Mesenchymal stem cell (in vitro differentiated cells and primary cell): ENCODE results near the gene MADD.
A peak's percentile ranks its signal among the peaks of the same experiment; 100 is the strongest.

ENCODE experiments used
- DNase-seq: peaks from one replicate; pipeline ENCODE4 v3.0.0-alpha.2; 2013
- H2AFZ ChIP-seq: one replicate; pipeline ENCODE4 v1.6.1; 2013; ENCODE audit warnings: low read depth, mild to moderate bottlenecking, control low read depth, inconsistent platforms, low read length, moderate library complexity
- H2AK5ac ChIP-seq: 2 replicates; pipeline ENCODE4 v1.6.1; 2013; ENCODE audit warnings: low read length, moderate library complexity, mild to moderate bottlenecking, inconsistent platforms; ENCODE audit not compliant: severe bottlenecking
- H2BK120ac ChIP-seq: one replicate; pipeline ENCODE4 v1.6.1; 2013; ENCODE audit warnings: low read depth, mild to moderate bottlenecking, inconsistent platforms, low read length, moderate library complexity
- H2BK12ac ChIP-seq, 2 experiments: one replicate each; pipeline ENCODE4 v1.6.1; 2013; ENCODE audit warnings: inconsistent platforms in 2 of 2, low read length in 2 of 2, mild to moderate bottlenecking in 2 of 2, moderate library complexity in 2 of 2, control low read depth in 1 of 2
- H2BK15ac ChIP-seq: one replicate; pipeline ENCODE4 v1.6.1; 2013; ENCODE audit warnings: mild to moderate bottlenecking, low read depth, inconsistent platforms; ENCODE audit not compliant: poor library complexity, severe bottlenecking
- H2BK5ac ChIP-seq: 2 replicates; pipeline ENCODE4 v1.6.1; 2013; ENCODE audit warnings: low read depth, mild to moderate bottlenecking, low read length, control low read depth, inconsistent platforms; ENCODE audit not compliant: poor library complexity, severe bottlenecking
- H3K14ac ChIP-seq, 2 experiments: one replicate each; pipeline ENCODE4 v1.6.1; 2013; ENCODE audit warnings: inconsistent platforms in 2 of 2, low read length in 2 of 2, control low read depth in 1 of 2, mild to moderate bottlenecking in 1 of 2, moderate library complexity in 1 of 2
- H3K18ac ChIP-seq, 2 experiments: one replicate each; pipeline ENCODE4 v1.6.1; 2013; ENCODE audit warnings: inconsistent platforms in 2 of 2, low read length in 2 of 2, control low read depth in 1 of 2, low read depth in 1 of 2, mild to moderate bottlenecking in 1 of 2
- H3K23ac ChIP-seq, 2 experiments: one replicate each; pipeline ENCODE4 v1.6.1; 2013; ENCODE audit warnings: inconsistent platforms in 2 of 2, low read length in 2 of 2, mild to moderate bottlenecking in 2 of 2, moderate library complexity in 2 of 2, control low read depth in 1 of 2
- H3K27ac ChIP-seq: 2 replicates; pipeline ENCODE4 v1.5.1; 2013; ENCODE audit warnings: mild to moderate bottlenecking, moderate library complexity, low read length, control low read depth, inconsistent platforms; ENCODE audit not compliant: poor library complexity, severe bottlenecking
- H3K27me3 ChIP-seq, 2 experiments: 2 replicates each; pipeline versions ENCODE4 v1.6.1 to v1.7.0; 2013; ENCODE audit warnings: low read length in 2 of 2, mild to moderate bottlenecking in 2 of 2, moderate library complexity in 2 of 2, control low read depth in 1 of 2, inconsistent platforms in 1 of 2; ENCODE audit not compliant: control insufficient read depth in 1 of 2, insufficient read depth in 1 of 2
- H3K36me3 ChIP-seq, 2 experiments: 2 replicates each; pipeline versions ENCODE4 v1.6.1 to v1.7.0; 2013; ENCODE audit warnings: low read length in 2 of 2, control low read depth in 1 of 2, inconsistent platforms in 1 of 2, low read depth in 1 of 2, mild to moderate bottlenecking in 1 of 2; ENCODE audit not compliant: insufficient read depth in 2 of 2, control insufficient read depth in 1 of 2
- H3K4ac ChIP-seq, 2 experiments: one replicate each; pipeline ENCODE4 v1.6.1; 2013; ENCODE audit warnings: inconsistent platforms in 2 of 2, low read length in 2 of 2, mild to moderate bottlenecking in 2 of 2, moderate library complexity in 2 of 2, control low read depth in 1 of 2, low read depth in 1 of 2
- H3K4me1 ChIP-seq: 2 replicates; pipeline ENCODE4 v1.6.1; 2013; ENCODE audit warnings: low read depth, low read length, control low read depth; ENCODE audit not compliant: control insufficient read depth, insufficient read depth
- H3K4me2 ChIP-seq: 2 replicates; pipeline ENCODE4 v1.6.1; 2013; ENCODE audit warnings: low read length, mild to moderate bottlenecking, inconsistent platforms; ENCODE audit not compliant: poor library complexity, severe bottlenecking
- H3K4me3 ChIP-seq, 2 experiments: 2 replicates each; pipeline versions ENCODE4 v1.5.1 to v1.7.0; 2013; ENCODE audit warnings: low read length in 2 of 2, mild to moderate bottlenecking in 2 of 2, control low read depth in 1 of 2, low read depth in 1 of 2; ENCODE audit not compliant: insufficient read depth in 1 of 2
- H3K79me1 ChIP-seq: replicated peaks from 2 replicates; pipeline ENCODE4 v1.6.1; 2013; ENCODE audit warnings: mild to moderate bottlenecking, control low read depth, low read length, inconsistent platforms; ENCODE audit not compliant: poor library complexity, severe bottlenecking
- H3K9ac ChIP-seq: 2 replicates; pipeline ENCODE4 v1.7.0; 2013; ENCODE audit warnings: mild to moderate bottlenecking, low read length, moderate library complexity
- H3K9me3 ChIP-seq: 2 replicates; pipeline ENCODE4 v1.7.0; 2013; ENCODE audit warnings: mild to moderate bottlenecking, low read length; ENCODE audit not compliant: control insufficient read depth
- H4K8ac ChIP-seq: one replicate; pipeline ENCODE4 v1.6.1; 2013; ENCODE audit warnings: inconsistent platforms, mild to moderate bottlenecking, low read length, moderate library complexity
- H4K91ac ChIP-seq: one replicate; pipeline ENCODE4 v1.6.1; 2013; ENCODE audit warnings: mild to moderate bottlenecking, low read length, inconsistent platforms
- WGBS: methylation state at CpG from one replicate; pipeline ENCODE4 v1.1.7; 2013; ENCODE audit warnings: mixed read lengths; 5-methylcytosine and 5-hydroxymethylcytosine counted together

MADD gene

GRCh38 chr11:47374720-47375019 lies 104.7 kb downstream of the MADD start:
- Histone ChIP-seq H2BK12ac (no peak overlapping the region), H3K18ac (no peak overlapping the region), H3K9me3 (no peaks in the 10 kb centered on the region), H4K91ac (no peak overlapping the region), H3K27me3 (peaks cover 0 to 7% of the 10 kb centered on the region in 2 experiments), H3K4ac (no peak overlapping the region), H3K4me2 (no peak overlapping the region), H2AFZ (no peak overlapping the region), H3K4me1 (peaks cover 23% of the 10 kb centered on the region), H3K36me3 (no peaks in the 10 kb centered on the region), H3K27ac (no peak overlapping the region), H2AK5ac (no peak overlapping the region), H2BK15ac (no peak overlapping the region), H3K79me1 (no peaks in the 10 kb centered on the region), H3K23ac (no peak overlapping the region), H3K9ac (no peak overlapping the region), H2BK5ac (no peak overlapping the region), H2BK120ac (no peak overlapping the region), H4K8ac (no peak overlapping the region), H3K14ac (no peak overlapping the region), H3K4me3 (no peak overlapping the region)
- DNase-seq, result no peak
- whole genome bisulfite sequencing, result 78% methylated on average over 5 of the region's 5 CpGs

- Histone ChIP-seq H3K4me3 (no peak overlapping the region), H3K23ac (no peak overlapping the region), H3K9me3 (no peaks in the 10 kb centered on the region), H3K14ac (no peak overlapping the region), H4K8ac (no peak overlapping the region), H3K27me3 (peaks cover 0 to 7% of the 10 kb centered on the region in 2 experiments), H2BK5ac (no peak overlapping the region), H3K4me1 (peaks cover 23% of the 10 kb centered on the region), H3K27ac (no peak overlapping the region), H3K36me3 (no peaks in the 10 kb centered on the region), H2BK15ac (no peak overlapping the region), H2AK5ac (no peak overlapping the region), H3K4me2 (no peak overlapping the region), H3K18ac (no peak overlapping the region), H3K9ac (no peak overlapping the region), H4K91ac (no peak overlapping the region), H2BK120ac (no peak overlapping the region), H3K4ac (no peak overlapping the region), H3K79me1 (no peaks in the 10 kb centered on the region), H2BK12ac (no peak overlapping the region), H2AFZ (no peak overlapping the region)
- no peak for DNase-seq
- WGBS, result 89% methylated on average over 8 of the region's 8 CpGs
These were observed 105.1 kb downstream of the MADD start for GRCh38 chr11:47375020-47375419.

GRCh38 chr11:47375546-47376085 lies 105.7 kb downstream of the MADD start:
- no peak overlapping the region for H3K23ac ChIP-seq
- no peak overlapping the region for H2BK15ac ChIP-seq
- no peak overlapping the region for H3K27ac ChIP-seq
- H3K9ac ChIP-seq, result no peak overlapping the region
- peak overlapping the region; percentile 55 for H4K91ac ChIP-seq
- H3K9me3 ChIP-seq, result no peaks in the 10 kb centered on the region
- no peaks in the 10 kb centered on the region for H3K79me1 ChIP-seq
- no peak overlapping the region for H3K18ac ChIP-seq
- peaks cover 23% of the 10 kb centered on the region for H3K4me1 ChIP-seq
- H3K4ac ChIP-seq, result no peak overlapping the region
- peaks cover 0 to 7% of the 10 kb centered on the region in 2 experiments for H3K27me3 ChIP-seq
- no peak overlapping the region for H2BK12ac ChIP-seq
- H2BK120ac ChIP-seq, result no peak overlapping the region
- H3K4me2 ChIP-seq, result no peak overlapping the region
- no peak overlapping the region for H4K8ac ChIP-seq
- H3K14ac ChIP-seq, result no peak overlapping the region
- no peak overlapping the region for H2BK5ac ChIP-seq
- 86% methylated on average over 13 of the region's 13 CpGs for WGBS
- DNase-seq, result no peak
- no peaks in the 10 kb centered on the region for H3K36me3 ChIP-seq
- no peak overlapping the region for H2AK5ac ChIP-seq
- no peak overlapping the region for H2AFZ ChIP-seq
- no peak overlapping the region for H3K4me3 ChIP-seq

- H3K23ac ChIP-seq, result no peak overlapping the region
- H2AFZ ChIP-seq, result no peak overlapping the region
- no peak overlapping the region for H3K4me3 ChIP-seq
- no peak overlapping the region for H2BK5ac ChIP-seq
- no peak overlapping the region for H4K8ac ChIP-seq
- H3K4me2 ChIP-seq, result no peak overlapping the region
- no peak overlapping the region for H2BK12ac ChIP-seq
- DNase-seq, result no peak
- no peak overlapping the region for H2BK120ac ChIP-seq
- no peak overlapping the region for H2AK5ac ChIP-seq
- no peak overlapping the region for H3K4ac ChIP-seq
- no peak overlapping the region for H3K9ac ChIP-seq
- no peaks in the 10 kb centered on the region for H3K9me3 ChIP-seq
- H3K27ac ChIP-seq, result no peak overlapping the region
- no peaks in the 10 kb centered on the region for H3K36me3 ChIP-seq
- H3K4me1 ChIP-seq, result peaks cover 23% of the 10 kb centered on the region
- 87% methylated on average over 8 of the region's 8 CpGs for WGBS
- H2BK15ac ChIP-seq, result no peak overlapping the region
- H4K91ac ChIP-seq, result no peak overlapping the region
- H3K79me1 ChIP-seq, result no peaks in the 10 kb centered on the region
- no peak overlapping the region for H3K18ac ChIP-seq
- H3K14ac ChIP-seq, result no peak overlapping the region
- peaks cover 0 to 7% of the 10 kb centered on the region in 2 experiments for H3K27me3 ChIP-seq
These were observed 106.2 kb downstream of the MADD start for GRCh38 chr11:47376107-47376524.
